T-cell (primary cell): Measurements from ENCODE around the gene ADGRG6. TPM values are rescaled to one million over a fixed set of nuclear protein-coding genes. Genes with fewer than 3 reads are reported as not detected.
"Not testable (repeated sequence)": the region's sequence is repeated elsewhere in the genome, so short reads cannot be mapped to it uniquely, and the experiment has no call there.

ENCODE experiments used
- ATAC-seq, 4 experiments: fragments of 200-7000 bp in 3 of 4; fragments of 150-1000 bp in 1 of 4; cut with Tn5 transposase; replicated peaks in 1 of 4; 1 replicate in 3 of 4; 2 replicates in 1 of 4; pipeline ENCODE4 v1.10.0; 2021; ENCODE audit warnings: moderate library complexity in 3 of 4, mild to moderate bottlenecking in 2 of 4, moderate number of reproducible peaks in 1 of 4
- CTCF ChIA-PET, 2 donors: fragments of 300-600 bp; sonication (Branson Sonifier 250); formaldehyde crosslinking; loops; one replicate each; lab custom pipeline; 2022; ENCODE audit warnings: antibody characterized with exemption in 2 of 2; lab: Charles Lee
- POLR2A ChIA-PET, 2 donors: fragments of 300-600 bp; sonication (Branson Sonifier 250); formaldehyde crosslinking; loops; one replicate each; lab custom pipeline; 2022; ENCODE audit warnings: antibody characterized with exemption in 2 of 2; lab: Charles Lee
- DNase-seq, 35 experiments: peaks; one replicate each; pipeline versions ENCODE4 v3.0.0 to v3.0.0-alpha.2; 2013 to 2023
- H3K27ac ChIP-seq: one replicate; pipeline ENCODE4 v1.5.1; 2013; ENCODE audit warnings: low read length
- H3K27me3 ChIP-seq, 2 experiments: replicated peaks in 1 of 2; 1 replicate in 1 of 2; 2 replicates in 1 of 2; pipeline versions ENCODE4 v1.6.1 to v1.7.0; 2013; ENCODE audit warnings: low read length in 1 of 2, mixed read lengths in 1 of 2; ENCODE audit not compliant: control insufficient read depth in 2 of 2, insufficient read depth in 2 of 2; ENCODE audit errors: extremely low read depth in 1 of 2
- H3K36me3 ChIP-seq, 2 donors: 1 replicate in 1 of 2; 2 replicates in 1 of 2; pipeline versions ENCODE4 v1.6.1 to v1.7.0; 2013; ENCODE audit warnings: low read length in 1 of 2; ENCODE audit not compliant: control insufficient read depth in 2 of 2, insufficient read depth in 1 of 2; ENCODE audit errors: extremely low read depth in 1 of 2
- H3K4me1 ChIP-seq, 2 experiments: 1 replicate in 1 of 2; 2 replicates in 1 of 2; pipeline versions ENCODE4 v1.6.1 to v1.7.0; 2013; ENCODE audit warnings: low read length in 2 of 2, mixed read lengths in 1 of 2; ENCODE audit not compliant: insufficient read depth in 2 of 2, control insufficient read depth in 1 of 2; ENCODE audit errors: extremely low read depth in 1 of 2
- H3K4me3 ChIP-seq, 2 donors: 1 replicate in 1 of 2; 2 replicates in 1 of 2; pipeline versions ENCODE4 v1.5.1 to v1.7.0; 2013; ENCODE audit warnings: mild to moderate bottlenecking in 2 of 2, low read length in 1 of 2, moderate library complexity in 1 of 2; ENCODE audit not compliant: control insufficient read depth in 1 of 2; ENCODE audit errors: extremely low read depth in 1 of 2
- H3K9me3 ChIP-seq: 2 replicates; pipeline ENCODE4 v1.7.0; 2013
- H3K27ac Mint-ChIP-seq, 2 donors: one replicate each; pipeline ENCODE4 v1.8.0; 2020 to 2021; ENCODE audit warnings: mild to moderate bottlenecking in 2 of 2, mixed read lengths in 2 of 2
- H3K27me3 Mint-ChIP-seq, 2 donors: one replicate each; pipeline ENCODE4 v1.8.0; 2021 to 2022; ENCODE audit warnings: mixed read lengths in 2 of 2
- H3K36me3 Mint-ChIP-seq: one replicate; pipeline ENCODE4 v1.8.0; 2021; ENCODE audit warnings: mixed read lengths
- H3K4me1 Mint-ChIP-seq, 3 donors: one replicate each; pipeline ENCODE4 v1.8.0; 2020 to 2022; ENCODE audit warnings: mixed read lengths in 3 of 3, mild to moderate bottlenecking in 1 of 3
- H3K4me3 Mint-ChIP-seq, 3 donors: one replicate each; pipeline ENCODE4 v1.8.0; 2020 to 2022; ENCODE audit warnings: mild to moderate bottlenecking in 3 of 3, mixed read lengths in 3 of 3, moderate library complexity in 3 of 3
- H3K9me3 Mint-ChIP-seq, 3 donors: one replicate each; pipeline ENCODE4 v1.8.0; 2020 to 2022; ENCODE audit warnings: mixed read lengths in 3 of 3
- WGBS: methylation state at CpG from one replicate; pipeline ENCODE4 v1.1.5; 2013; ENCODE audit warnings: missing lambda C conversion rate; ENCODE audit not compliant: insufficient coverage; 5-methylcytosine and 5-hydroxymethylcytosine counted together
- total RNA-seq, 35 experiments: library from RNA in 6 of 35; stranded (reverse) in 6 of 35; fragments of 120-200 nt in 1 of 35; gene quantifications; one replicate each; pipeline versions ENCODE4 v1.2.1 to v1.2.4 and lab custom pipeline; 2013 to 2026

Gene ADGRG6
- total RNA-seq, 5 donors from 2014 or later (not counting 1 experiment from before 2014, with no cell fraction given), result 0.51 to 0.89 (median 0.61) TPM

DNA sequence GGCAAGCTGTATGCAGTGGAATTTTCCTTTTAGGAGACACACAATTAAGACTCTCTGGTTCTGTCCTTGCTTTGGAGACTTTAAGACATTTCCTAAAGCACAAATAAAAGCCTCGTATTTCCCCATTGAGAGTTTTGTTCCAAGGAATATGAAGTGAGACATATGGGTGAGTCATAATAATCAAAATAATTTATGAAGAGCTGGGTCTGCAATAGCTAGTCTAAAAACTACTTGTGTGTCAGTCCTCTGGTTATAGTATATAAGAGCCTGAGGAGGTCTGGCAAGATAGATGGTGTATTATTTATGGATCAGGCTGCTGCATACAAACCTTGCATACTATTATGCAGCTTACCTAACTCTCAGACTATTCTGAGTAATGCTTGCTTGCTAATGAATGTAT lies 142.6 kb downstream of the ADGRG6 start:
- H3K9me3 Mint-ChIP-seq, result no peaks in the 10 kb centered on the region
- no CpG with 5 or more reads among the region's 1 CpG for WGBS
- no peaks in the 10 kb centered on the region for H3K4me1 Mint-ChIP-seq
- H3K9me3 ChIP-seq, result no peaks in the 10 kb centered on the region
- ChIA-PET POLR2A (no interaction called here), CTCF (interaction anchor here in 1 of 2 donors (0.9 kb wide), 1 partner anchor 31 kb away, joined by 3 read pairs; no protein-coding TSS in a partner anchor)
- peaks cover 3% of the 10 kb centered on the region in 2 donors for H3K27me3 Mint-ChIP-seq
- H3K4me1 ChIP-seq, result no peaks in the 10 kb centered on the region
- peaks cover 0 to 2% of the 10 kb centered on the region in 2 experiments for H3K27me3 ChIP-seq
- no peak overlapping the region for H3K27ac Mint-ChIP-seq
- ATAC-seq, result no peak
- DNase-seq, result no peak
- no peak overlapping the region for H3K27ac ChIP-seq
- H3K36me3 Mint-ChIP-seq, result no peaks in the 10 kb centered on the region
- no peak overlapping the region for H3K4me3 Mint-ChIP-seq
- no peaks in the 10 kb centered on the region for H3K36me3 ChIP-seq
- no peak overlapping the region for H3K4me3 ChIP-seq

DNA sequence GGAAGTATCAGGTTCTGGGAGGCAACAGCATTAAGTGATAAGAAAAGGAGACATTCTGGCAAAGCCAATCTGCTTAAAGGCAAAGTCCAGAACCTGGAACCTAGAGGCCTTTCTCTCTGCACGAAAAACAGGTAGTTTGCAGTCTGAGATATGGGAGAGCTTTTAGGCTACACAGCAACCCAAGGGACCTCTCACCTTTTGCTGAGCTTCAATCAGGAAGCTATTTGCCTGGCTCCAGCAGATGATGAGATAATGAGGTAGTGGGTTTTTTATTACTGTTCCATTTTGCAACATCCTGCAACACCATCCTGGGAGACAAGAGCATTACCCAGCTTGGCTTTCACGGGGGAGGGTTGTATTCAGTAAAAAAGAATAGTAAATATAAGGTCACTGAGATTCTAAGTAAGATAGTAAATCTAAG lies 143.1 kb downstream of the ADGRG6 start:
- H3K27ac Mint-ChIP-seq, result no peak overlapping the region
- no peaks in the 10 kb centered on the region for H3K4me1 ChIP-seq
- no peak overlapping the region for H3K27ac ChIP-seq
- H3K4me1 Mint-ChIP-seq, result no peaks in the 10 kb centered on the region
- CTCF ChIA-PET, result no interaction called here
- no peaks in the 10 kb centered on the region for H3K36me3 Mint-ChIP-seq
- no peak overlapping the region for H3K4me3 Mint-ChIP-seq
- no peaks in the 10 kb centered on the region for H3K9me3 ChIP-seq
- H3K9me3 Mint-ChIP-seq, result no peaks in the 10 kb centered on the region
- POLR2A ChIA-PET, result no interaction called here
- H3K36me3 ChIP-seq, result no peaks in the 10 kb centered on the region
- H3K27me3 Mint-ChIP-seq, result peaks cover 3% of the 10 kb centered on the region in 2 donors
- no peak overlapping the region for H3K4me3 ChIP-seq
- peaks cover 0 to 2% of the 10 kb centered on the region in 2 experiments for H3K27me3 ChIP-seq
- ATAC-seq, result no peak
- WGBS, result 78% methylated on average over 1 of the region's 2 CpGs
- DNase-seq, result no peak

DNA sequence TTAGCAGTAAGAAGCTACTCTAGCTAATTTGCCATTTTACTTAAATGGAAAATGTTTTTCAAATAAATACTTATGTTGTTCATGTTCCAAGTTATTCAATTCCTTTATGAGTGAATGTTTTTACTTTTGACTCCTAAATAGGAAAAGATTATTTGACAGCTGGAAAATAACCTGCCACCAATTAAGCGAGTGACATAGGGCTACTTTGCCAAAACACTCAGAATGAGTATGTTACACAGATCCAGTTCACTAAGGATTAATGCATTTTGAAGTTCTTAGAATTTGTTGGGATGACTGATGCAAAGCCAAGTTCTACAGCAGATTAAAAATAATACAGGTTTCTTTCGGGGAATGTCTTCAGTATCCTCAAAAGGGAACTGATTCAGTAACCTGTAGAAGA lies 144.4 kb downstream of the ADGRG6 start:
- Histone ChIP-seq H3K4me1 (no peaks in the 10 kb centered on the region), H3K27me3 (peaks cover 0 to 2% of the 10 kb centered on the region in 2 experiments), H3K9me3 (no peaks in the 10 kb centered on the region), H3K27ac (no peak overlapping the region), H3K36me3 (no peaks in the 10 kb centered on the region), H3K4me3 (no peak overlapping the region)
- Mint-ChIP-seq H3K27ac (no peak overlapping the region), H3K4me1 (no peaks in the 10 kb centered on the region), H3K4me3 (no peak overlapping the region), H3K36me3 (no peaks in the 10 kb centered on the region), H3K9me3 (no peaks in the 10 kb centered on the region), H3K27me3 (peaks cover under 1 to 3% of the 10 kb centered on the region in 2 donors)
- no CpG with 5 or more reads among the region's 2 CpGs for WGBS
- ATAC-seq, result no peak
- no peak for DNase-seq
- POLR2A ChIA-PET, result no interaction called here
- CTCF ChIA-PET, result no interaction called here

DNA sequence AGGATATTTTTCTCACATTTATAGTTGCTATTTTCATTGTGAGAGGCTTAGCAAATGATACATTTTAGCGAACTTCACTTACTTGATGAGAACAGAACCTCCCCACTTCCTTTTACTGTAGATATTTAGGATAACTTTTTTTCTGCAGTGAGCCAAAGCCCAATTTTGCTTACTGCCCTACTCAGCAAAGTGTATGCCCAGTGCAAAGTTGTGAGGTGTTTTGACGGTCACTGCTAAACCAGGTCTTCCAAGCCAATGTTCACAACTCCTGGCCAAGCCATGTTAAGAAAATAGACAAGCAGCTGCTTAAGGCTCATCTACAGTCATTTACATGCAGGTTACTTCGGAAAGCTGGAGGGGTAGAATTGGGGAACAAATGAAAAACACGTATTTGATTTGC lies 144.8 kb downstream of the ADGRG6 start:
- H3K27me3 Mint-ChIP-seq, result peaks cover 0 to 3% of the 10 kb centered on the region in 2 donors
- H3K4me3 Mint-ChIP-seq, result no peak overlapping the region

DNA sequence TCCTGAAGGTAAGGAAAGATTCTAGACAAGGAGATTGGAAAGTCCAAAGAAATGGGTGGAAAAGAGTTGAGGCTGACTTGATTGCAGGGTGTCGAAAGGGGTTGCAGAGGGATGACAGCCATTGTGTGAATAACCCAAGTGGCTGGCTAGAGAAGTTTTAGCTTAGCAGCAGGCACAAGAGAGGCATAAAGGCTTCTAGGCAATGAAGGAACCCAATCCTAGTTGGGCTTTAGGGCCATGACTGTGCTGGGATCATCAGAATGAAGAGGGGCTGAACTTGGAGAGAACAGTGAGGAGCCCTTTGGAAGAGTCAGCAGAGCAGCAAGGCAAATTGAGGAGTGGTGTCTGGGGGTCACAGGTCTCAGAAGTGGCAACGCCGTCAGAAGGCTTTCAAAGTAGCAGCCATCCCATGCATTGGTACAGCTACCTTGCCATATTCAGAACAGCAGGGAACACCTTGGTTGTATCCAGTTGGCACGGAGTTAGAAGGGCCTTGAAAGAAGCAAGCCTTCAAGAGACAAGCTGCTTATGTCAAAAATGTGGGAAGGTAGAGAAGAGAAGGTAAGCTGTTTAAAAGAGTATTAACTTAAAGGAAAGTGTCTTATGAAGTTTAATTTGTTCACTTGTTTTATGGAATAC lies 146.4 kb downstream of the ADGRG6 start:
- ChIA-PET CTCF (no interaction called here), POLR2A (no interaction called here)
- 76% methylated on average over 2 of the region's 4 CpGs for WGBS

More for the DNA sequence above, 144.8 kb downstream of the ADGRG6 start:
- Histone ChIP-seq H3K27me3 (peaks cover 0 to 2% of the 10 kb centered on the region in 2 experiments), H3K4me3 (no peak overlapping the region), H3K9me3 (no peaks in the 10 kb centered on the region), H3K27ac (no peak overlapping the region), H3K36me3 (no peaks in the 10 kb centered on the region), H3K4me1 (no peaks in the 10 kb centered on the region)
- Mint-ChIP-seq H3K27ac (no peak overlapping the region), H3K4me1 (no peaks in the 10 kb centered on the region), H3K36me3 (no peaks in the 10 kb centered on the region), H3K9me3 (no peaks in the 10 kb centered on the region)
- ChIA-PET POLR2A (no interaction called here), CTCF (no interaction called here)
- WGBS, result 84% methylated on average over 2 of the region's 4 CpGs
- ATAC-seq, result no peak
- DNase-seq, result no peak

DNA sequence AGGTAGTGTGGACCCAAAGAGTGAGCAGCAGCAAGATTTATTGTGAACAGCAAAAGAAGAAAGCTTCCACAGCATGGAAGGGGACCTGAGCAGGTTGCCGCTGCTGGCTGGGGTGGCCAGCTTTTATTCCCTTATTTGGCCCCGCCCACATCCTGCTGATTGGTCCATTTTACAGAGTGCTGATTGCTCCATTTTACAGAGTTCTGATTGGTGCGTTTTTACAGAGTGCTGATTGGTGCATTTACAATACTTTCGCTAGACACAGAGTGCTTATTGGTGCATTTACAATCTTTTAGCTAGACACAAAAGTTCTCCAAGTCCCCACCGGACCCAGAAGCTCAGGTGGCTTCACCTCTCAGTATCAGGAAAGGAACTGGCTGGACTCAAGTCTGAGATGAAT lies 149.0 kb downstream of the ADGRG6 start:
- not testable (repeated sequence) for H3K36me3 Mint-ChIP-seq, H3K4me1 ChIP-seq, H3K27me3 Mint-ChIP-seq

More for the DNA sequence above, 146.4 kb downstream of the ADGRG6 start:
- no peak for DNase-seq
- H3K4me3 ChIP-seq, result no peak overlapping the region
- H3K27ac Mint-ChIP-seq, result no peak overlapping the region
- H3K36me3 Mint-ChIP-seq, result no peaks in the 10 kb centered on the region
- no peaks in the 10 kb centered on the region for H3K36me3 ChIP-seq
- no peaks in the 10 kb centered on the region for H3K9me3 Mint-ChIP-seq
- no peak for ATAC-seq
- H3K4me3 Mint-ChIP-seq, result no peak overlapping the region
- H3K4me1 Mint-ChIP-seq, result no peaks in the 10 kb centered on the region
- peaks cover 2 to 3% of the 10 kb centered on the region in 2 donors for H3K27me3 Mint-ChIP-seq
- H3K27me3 ChIP-seq, result peaks cover 0 to 2% of the 10 kb centered on the region in 2 experiments
- no peak overlapping the region for H3K27ac ChIP-seq
- no peaks in the 10 kb centered on the region for H3K9me3 ChIP-seq
- H3K4me1 ChIP-seq, result no peaks in the 10 kb centered on the region

More for the DNA sequence above, 149.0 kb downstream of the ADGRG6 start:
- DNase-seq, H3K27me3 ChIP-seq, H3K4me1 Mint-ChIP-seq, H3K27ac Mint-ChIP-seq, H3K36me3 ChIP-seq, ATAC-seq, H3K9me3 ChIP-seq, H3K4me3 Mint-ChIP-seq, H3K4me3 ChIP-seq, H3K27ac ChIP-seq, H3K9me3 Mint-ChIP-seq, CTCF ChIA-PET: not testable (repeated sequence)
- POLR2A ChIA-PET, result interaction anchor here in 1 of 2 donors (0.7 kb wide), 1 partner anchor 629 kb away, joined by 5 read pairs; no protein-coding TSS in a partner anchor
- 86% methylated on average over 5 of the region's 5 CpGs for WGBS
